ENCODE measurements around the gene ATP6V0C. TPM values are rescaled to one million over a fixed set of nuclear protein-coding genes. Genes with fewer than 3 reads are reported as not detected.

ATP6V0C gene
- total RNA-seq, 1 donor from 2014 or later = 157 TPM

GRCh38 chr16:2483939-2484897, 29.5 kb upstream of the ATP6V0C start:
- Mint-ChIP-seq H3K27ac (ENCODE audit: unreplicated experiment) (no peak overlapping the region), H3K4me1 (ENCODE audit: unreplicated experiment) (peaks cover 10% of the 10 kb centered on the region), H3K4me3 (ENCODE audit: unreplicated experiment) (no peak overlapping the region), H3K27me3 (ENCODE audit: unreplicated experiment) (peaks cover 15% of the 10 kb centered on the region), H3K9me3 (ENCODE audit: unreplicated experiment) (no peaks in the 10 kb centered on the region), H3K36me3 (ENCODE audit: low read depth, unreplicated experiment) (no peaks in the 10 kb centered on the region)
- TF ChIP-seq, protein P1, sequence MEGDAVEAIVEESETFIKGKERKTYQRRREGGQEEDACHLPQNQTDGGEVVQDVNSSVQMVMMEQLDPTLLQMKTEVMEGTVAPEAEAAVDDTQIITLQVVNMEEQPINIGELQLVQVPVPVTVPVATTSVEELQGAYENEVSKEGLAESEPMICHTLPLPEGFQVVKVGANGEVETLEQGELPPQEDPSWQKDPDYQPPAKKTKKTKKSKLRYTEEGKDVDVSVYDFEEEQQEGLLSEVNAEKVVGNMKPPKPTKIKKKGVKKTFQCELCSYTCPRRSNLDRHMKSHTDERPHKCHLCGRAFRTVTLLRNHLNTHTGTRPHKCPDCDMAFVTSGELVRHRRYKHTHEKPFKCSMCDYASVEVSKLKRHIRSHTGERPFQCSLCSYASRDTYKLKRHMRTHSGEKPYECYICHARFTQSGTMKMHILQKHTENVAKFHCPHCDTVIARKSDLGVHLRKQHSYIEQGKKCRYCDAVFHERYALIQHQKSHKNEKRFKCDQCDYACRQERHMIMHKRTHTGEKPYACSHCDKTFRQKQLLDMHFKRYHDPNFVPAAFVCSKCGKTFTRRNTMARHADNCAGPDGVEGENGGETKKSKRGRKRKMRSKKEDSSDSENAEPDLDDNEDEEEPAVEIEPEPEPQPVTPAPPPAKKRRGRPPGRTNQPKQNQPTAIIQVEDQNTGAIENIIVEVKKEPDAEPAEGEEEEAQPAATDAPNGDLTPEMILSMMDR (IDR thresholded peaks at IDR 0.05; ENCODE audit: unreplicated experiment) = no peak
- no peak for DNase-seq (ENCODE audit: low spot score)

DNA sequence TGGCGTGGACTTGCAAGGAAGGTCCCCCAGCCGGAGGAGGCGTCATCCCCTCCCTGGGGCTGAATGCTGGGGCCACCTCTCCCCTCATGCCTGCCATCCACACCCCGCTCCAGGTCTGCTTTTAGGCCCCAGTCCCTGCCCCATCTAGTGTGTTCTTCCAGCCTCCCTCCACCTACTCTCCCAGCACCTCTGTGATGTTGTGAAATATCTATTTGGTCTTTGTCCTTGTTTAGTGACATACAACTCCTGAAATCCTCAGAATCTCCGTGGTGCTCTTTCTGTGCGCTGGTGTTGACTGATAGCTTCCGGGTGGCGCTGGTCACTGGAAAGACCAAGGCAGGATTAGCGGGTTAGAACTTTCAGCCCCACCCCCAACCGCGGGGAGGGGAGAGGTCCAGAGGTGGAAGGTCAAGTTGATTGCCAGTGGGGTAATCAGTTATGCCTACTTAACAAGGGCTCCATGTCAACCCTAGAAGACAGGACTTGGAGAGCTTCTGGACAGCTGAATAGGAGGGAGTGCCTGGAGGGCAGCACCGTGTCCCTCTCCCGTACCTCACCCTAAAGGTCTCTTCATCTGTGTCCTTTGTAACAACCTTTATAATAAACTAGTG, 28.7 kb upstream of the ATP6V0C start:
- Mint-ChIP-seq H3K9me3 (ENCODE audit: unreplicated experiment) (no peaks in the 10 kb centered on the region), H3K36me3 (ENCODE audit: low read depth, unreplicated experiment) (no peaks in the 10 kb centered on the region), H3K4me1 (ENCODE audit: unreplicated experiment) (peaks cover 10% of the 10 kb centered on the region), H3K27ac (ENCODE audit: unreplicated experiment) (no peak overlapping the region), H3K27me3 (ENCODE audit: unreplicated experiment) (peaks cover 11% of the 10 kb centered on the region), H3K4me3 (ENCODE audit: unreplicated experiment) (peak overlapping the region; percentile 60)
- TF ChIP-seq, protein P1 (IDR thresholded peaks at IDR 0.05; ENCODE audit: unreplicated experiment) = no peak
- DNase-seq (ENCODE audit: low spot score) = no peak

- Mint-ChIP-seq H3K9me3 (ENCODE audit: unreplicated experiment) (no peaks in the 10 kb centered on the region), H3K4me3 (ENCODE audit: unreplicated experiment) (no peak overlapping the region), H3K27me3 (ENCODE audit: unreplicated experiment) (peaks cover 11% of the 10 kb centered on the region), H3K4me1 (ENCODE audit: unreplicated experiment) (peaks cover 10% of the 10 kb centered on the region), H3K36me3 (ENCODE audit: low read depth, unreplicated experiment) (no peaks in the 10 kb centered on the region), H3K27ac (ENCODE audit: unreplicated experiment) (no peak overlapping the region)
- no peak for DNase-seq (ENCODE audit: low spot score)
- TF ChIP-seq, protein P1 (IDR thresholded peaks at IDR 0.05; ENCODE audit: unreplicated experiment) = no peak
Measured at GRCh38 chr16:2485811-2486507, 27.8 kb upstream of the ATP6V0C start.

- H3K27me3 Mint-ChIP-seq (ENCODE audit: unreplicated experiment) = peaks cover 11% of the 10 kb centered on the region
- H3K4me3 Mint-ChIP-seq (ENCODE audit: unreplicated experiment) = no peak overlapping the region
- H3K36me3 Mint-ChIP-seq (ENCODE audit: low read depth, unreplicated experiment) = no peaks in the 10 kb centered on the region
- no peak overlapping the region for H3K27ac Mint-ChIP-seq (ENCODE audit: unreplicated experiment)
- no peaks in the 10 kb centered on the region for H3K9me3 Mint-ChIP-seq (ENCODE audit: unreplicated experiment)
- DNase-seq (ENCODE audit: low spot score) = no peak
- peaks cover 10% of the 10 kb centered on the region for H3K4me1 Mint-ChIP-seq (ENCODE audit: unreplicated experiment)
- TF ChIP-seq, protein P1 (IDR thresholded peaks at IDR 0.05; ENCODE audit: unreplicated experiment) = no peak
Measured at GRCh38 chr16:2486645-2487516, 26.9 kb upstream of the ATP6V0C start.

Data from endothelial cell (in vitro differentiated cells).